ENCODE data around the gene ATL1.
A peak's percentile ranks its signal among the peaks of the same experiment; 100 is the strongest.
"Not testable (repeated sequence)": the region's sequence is repeated elsewhere in the genome, so short reads cannot be mapped to it uniquely, and the experiment has no call there.

ATL1 gene

DNA sequence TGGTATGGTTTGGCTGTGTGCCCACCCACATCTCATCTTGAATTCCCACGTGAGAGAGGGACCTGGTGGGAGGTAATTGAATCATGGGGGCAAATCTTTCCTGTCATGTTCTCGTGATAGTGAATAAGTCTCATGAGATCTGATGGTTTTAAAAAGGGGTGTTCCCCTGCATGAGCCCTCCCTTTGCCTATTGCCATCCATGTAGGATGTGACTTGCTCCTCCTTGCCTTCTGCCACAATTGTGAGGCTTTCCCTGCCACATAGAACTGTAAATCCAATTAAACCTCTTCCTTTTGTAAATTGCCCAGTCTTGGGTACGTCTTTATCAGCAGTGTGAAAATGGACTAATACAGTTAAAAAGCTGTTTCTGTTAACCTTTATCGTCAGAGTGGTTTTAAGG is 21.9 kb upstream of the ATL1 start:
- DNase-seq = not testable (repeated sequence)

DNA sequence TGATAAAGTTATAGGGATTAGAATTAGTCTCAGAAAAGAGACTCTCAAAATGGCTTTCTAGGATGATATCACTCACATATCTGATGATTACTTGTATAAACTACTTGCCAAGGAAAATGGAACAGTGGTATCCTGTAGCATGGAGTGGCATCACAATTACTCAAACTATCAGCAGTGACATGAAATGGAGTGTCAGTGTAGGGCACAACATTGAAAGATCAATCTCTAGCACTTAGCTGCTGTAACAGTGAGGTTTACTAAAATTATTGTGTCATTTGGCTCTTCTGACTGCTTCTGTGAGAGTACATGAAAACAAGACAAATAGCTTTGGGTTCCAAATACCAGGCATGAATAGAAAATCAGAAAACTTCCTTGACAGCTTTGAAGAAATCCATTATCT is 20.9 kb upstream of the ATL1 start:
- DNase-seq = no peak

DNA sequence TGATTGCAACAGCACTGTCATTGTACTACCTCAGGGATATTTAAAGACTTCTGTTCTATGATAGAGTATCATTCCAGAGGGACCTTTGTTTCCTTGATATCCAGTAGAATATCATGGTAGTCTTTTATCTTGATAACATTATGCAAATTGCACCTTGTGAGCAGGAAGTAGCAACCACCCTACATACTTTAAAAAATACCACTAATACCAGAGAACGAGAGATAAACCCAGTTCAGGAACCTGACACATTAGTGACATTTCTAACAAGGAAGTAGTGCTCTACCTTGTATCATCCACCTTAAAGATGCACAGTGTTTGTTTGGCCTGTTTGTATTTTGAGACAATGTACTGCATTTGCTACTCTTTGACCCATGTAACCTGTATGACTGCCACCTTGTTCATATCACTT is 18.8 kb upstream of the ATL1 start:
- DNase-seq = no peak

DNA sequence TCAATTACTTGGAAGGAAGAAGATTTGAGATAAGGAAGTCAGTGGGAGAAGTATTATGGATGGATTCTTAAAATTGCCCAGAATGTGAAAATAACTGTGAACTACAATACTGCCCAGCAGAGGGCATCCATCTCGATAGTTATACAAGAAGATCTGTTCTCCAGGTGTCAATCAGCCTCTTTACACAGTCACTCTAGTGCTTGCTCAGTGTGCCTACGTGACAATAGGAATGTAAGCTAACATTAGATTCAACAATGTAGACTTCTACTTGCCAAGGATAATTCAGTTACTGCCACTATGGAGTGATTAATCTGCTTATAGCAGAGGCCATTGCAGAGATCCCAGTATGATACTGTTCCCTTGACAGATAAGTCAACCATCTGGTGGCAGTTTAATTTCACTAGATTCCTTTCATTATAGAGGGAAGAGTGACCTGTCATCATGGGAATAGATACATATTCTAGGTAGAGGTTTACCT is 17.0 kb upstream of the ATL1 start:
- DNase-seq = peak; percentile 58

DNA sequence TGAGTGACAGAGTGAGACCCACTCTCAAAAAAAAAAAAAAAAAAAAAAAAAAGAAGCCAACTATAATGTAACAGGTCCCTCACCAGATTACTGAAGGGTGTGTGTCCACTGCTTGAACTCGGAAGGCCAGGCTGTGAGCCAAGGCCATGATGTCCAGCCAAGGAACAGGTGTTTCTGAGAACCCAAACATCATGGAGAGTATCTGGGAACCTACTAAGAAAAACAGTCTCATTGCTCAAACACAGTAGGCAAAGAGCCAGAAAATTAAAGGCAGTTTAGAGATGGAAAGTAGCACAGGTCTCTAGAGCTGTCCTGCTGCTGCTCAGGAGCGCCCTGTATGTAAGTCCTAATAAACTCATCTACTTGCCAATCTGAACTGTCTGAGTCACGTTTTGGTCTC is 15.0 kb upstream of the ATL1 start:
- no peak for DNase-seq

DNA sequence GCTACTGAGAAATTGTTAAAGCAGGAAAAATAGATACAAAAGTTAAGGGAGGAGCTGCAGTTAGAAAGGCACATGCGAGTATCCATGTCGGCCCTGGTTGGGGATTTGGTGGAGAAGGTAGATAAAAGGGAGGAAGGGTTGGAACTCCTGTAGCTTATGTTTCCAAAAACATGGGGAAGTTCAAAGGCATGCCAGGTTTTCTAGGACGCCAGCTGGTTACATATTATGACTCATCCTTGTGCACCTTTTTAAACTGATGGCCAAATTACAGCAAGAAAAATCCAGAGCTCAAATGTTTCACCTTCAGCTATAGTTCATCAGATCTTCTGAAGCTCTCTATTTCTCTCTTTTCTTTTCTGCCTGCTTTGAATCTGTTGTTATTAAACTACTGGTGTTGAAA is 14.3 kb upstream of the ATL1 start:
- DNase-seq = no peak

DNA sequence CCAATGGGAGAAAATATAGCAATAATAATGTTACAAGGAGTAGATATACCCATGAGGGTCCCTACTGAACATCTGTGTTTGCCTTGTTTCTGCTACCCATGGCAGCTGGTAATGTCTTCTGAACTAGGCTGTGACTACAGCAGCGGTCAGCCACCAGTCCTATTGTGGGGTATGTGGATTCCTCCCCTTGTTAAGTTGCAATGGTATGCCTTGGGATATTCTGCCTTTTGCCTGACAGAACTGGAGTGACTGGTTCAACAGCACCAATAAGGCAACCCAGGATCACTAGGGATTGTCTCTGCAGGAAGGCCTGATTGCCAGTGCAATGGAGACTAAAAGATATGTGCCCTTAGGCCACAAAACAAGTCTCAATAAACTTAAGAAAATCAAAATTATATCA is 9.7 kb upstream of the ATL1 start:
- DNase-seq = no peak

DNA sequence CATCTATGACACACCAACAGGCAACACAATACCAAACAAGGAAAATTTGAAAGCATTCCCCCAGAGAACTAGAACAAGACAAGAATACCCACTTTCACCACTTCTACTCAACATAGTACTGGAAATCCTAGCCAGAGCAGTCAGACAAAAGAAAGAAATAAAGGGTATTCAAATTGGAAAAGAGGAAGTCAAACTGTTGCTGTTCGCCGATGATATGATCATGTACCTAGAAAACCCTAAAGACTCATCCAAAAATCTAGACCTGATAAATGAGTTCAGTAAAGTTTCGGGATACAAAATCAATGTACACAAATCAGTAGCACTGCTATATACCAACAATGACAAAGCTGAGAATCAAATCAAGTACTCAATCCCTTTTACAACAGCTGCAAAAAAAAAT is 8.1 kb upstream of the ATL1 start:
- DNase-seq = no peak

DNA sequence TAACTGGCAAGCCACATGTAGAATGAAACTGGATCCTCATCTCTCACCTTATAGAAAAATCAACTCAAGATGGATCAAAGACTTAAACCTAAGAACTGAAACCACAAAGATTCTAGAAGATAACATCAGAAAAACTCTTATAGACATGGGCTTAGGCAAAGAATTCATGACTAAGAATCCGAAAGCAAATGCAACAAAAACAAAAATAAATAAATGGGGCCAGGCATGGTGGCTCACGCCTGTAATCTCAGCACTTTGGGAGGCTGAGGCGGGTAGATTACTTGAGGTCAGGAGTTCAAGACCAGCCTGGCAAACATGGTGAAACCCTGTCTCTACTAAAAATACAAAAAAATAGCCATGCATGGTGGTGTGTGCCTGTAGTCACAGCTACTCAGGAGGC is 7.1 kb upstream of the ATL1 start:
- DNase-seq = not testable (repeated sequence)

DNA sequence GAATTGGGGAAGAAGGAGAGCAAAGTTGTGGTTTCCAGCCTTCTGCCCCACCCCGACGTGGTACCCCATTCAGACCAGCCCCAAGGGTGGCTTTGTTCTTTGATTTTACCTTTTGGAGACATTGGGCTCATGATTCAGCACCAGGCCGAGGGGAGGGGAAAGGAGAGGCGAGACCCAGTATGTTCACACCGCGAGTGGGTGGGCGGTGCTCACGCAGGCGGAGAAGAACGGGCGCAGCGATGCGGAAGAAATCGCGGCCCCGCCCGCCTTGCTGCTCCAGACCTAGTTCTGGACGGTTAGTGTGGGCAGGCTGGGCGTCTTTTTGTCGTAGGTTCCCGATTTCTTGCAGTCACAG is 963 bp downstream of the ATL1 start:
- DNase-seq = peak; percentile 56

DNA sequence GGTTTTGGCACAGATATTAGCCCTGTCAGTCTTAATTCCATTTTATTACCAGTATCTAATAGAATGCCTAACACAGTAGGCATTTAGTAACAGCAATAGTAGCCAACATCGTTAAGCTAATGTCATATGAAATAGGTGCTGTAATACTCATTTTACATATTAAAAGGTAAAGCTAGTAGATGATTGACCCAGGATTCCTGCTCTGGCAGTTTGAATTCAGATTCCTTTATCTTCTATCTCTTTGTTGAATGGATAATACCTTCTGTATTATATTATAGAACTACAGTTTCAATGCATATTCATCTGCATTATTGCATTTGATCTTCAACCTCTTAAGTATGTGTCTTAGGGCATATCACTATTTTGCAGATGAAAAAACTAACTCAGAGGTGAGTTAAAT is 2.9 kb downstream of the ATL1 start:
- no peak for DNase-seq

DNA sequence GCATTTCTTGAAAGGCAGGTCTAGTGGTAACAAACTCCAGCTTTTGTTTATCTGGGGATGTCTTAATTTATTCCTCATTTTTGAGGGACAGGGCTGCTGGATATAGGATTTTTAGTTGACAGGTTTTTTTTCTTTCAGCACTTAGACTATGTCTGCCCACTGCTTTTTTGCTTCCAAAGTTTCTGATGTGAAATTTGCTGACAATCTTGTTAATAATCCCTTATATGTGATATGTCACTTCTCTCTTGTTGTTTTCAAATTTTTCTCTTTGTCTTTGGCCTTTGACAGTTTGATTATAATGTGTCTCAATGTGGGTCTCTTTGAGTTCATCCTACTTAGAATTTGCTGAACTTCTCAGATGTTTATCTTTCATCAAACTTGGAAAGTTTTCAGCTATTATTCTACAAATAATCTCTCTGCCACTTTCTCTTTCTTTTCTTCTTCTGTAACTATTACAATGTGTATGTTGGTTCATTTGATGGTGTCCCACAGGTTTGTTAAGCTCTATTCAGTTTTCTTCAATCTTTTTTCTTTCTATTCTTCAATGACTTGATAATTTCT is 9.8 kb downstream of the ATL1 start:
- no peak for DNase-seq

DNA sequence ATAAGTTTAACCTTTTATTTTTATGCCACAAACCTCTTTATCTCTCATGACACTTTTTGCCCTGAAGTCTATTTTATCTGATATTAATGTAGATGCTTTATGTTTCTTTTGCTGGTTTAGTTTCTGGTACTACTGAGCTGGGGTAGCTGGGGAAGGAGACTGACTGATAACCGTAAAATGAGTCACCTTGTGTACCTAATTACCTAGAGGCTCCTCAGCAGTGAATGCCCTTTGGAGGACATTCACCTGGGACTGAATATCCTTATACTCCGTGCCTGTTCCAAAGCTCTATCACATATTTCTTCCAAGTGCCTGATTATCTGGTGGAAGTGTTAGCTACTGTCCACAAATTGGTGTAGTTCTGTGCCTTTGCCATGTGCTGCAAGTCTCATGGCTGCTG is 13.9 kb downstream of the ATL1 start:
- DNase-seq = no peak

DNA sequence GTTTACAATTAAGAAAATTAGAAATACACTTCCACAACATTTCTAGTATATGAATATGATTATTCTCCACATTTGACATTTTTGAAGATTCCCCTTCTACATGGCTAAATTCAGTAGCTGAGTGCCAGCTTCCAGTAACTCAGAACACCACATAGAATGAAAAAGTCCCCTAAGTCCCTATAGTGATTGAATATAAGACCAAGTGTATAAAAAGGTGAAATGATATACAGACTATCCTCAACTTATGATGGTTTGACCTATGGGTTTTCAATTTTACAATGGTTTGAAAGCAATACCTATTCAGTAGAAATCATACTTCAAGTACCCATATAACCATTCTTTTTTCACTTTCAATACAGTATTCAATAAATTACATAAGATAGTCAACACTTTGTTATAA is 15.8 kb downstream of the ATL1 start:
- DNase-seq = no peak

DNA sequence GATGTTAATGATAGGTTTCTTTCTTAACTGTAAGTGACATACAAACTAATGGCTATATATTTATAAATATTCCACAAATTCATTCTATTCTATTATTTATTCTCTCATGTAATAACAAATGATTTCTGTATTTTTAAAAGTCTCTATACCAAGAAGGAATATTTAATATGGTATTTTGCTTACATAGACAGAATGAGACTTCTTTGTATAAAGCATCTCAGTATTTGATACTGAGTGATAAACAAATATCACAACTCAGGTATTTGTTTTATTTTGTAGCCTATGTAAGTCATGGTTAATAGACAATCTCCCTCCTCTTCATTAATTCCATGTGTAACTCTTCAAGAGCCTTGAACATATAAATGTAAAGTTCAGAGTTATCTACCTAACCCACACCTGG is 18.0 kb downstream of the ATL1 start:
- DNase-seq = no peak

DNA sequence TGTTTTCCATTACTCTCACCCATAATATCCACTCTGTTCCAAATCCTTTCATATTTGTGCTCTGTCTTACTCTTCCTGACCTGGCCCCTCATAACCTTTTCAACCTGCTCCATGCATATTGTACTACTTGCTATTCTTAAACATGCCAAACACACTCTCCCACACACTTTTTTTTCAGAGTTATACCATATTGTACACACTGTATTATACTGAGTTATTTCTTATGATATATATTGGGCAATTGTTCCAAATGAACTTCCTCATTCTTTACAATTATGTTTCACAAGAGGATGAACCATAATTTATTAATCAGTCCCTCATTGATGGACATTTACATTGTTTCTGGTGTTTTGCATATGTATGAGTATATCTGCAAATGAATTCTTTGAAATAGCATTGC is 18.5 kb downstream of the ATL1 start:
- no peak for DNase-seq

DNA sequence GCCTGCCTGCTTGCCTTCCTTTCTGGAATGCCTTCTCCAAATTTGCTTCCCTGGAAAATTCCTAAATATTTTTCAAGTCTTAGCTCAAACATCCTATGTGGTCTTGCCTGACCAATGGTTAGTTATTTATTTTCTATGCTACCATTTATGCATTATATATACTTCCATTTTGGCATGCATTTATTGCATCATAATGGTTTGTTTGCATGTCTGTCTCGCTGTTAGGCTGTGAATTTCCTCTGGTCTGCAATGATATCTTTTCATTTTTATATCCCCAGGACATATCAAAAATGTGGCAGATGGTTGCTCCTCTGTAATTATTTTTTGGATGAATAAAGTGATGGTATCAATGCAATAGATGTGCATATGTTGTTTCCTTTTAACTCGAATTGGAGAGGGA is 30.5 kb downstream of the ATL1 start:
- DNase-seq = no peak

DNA sequence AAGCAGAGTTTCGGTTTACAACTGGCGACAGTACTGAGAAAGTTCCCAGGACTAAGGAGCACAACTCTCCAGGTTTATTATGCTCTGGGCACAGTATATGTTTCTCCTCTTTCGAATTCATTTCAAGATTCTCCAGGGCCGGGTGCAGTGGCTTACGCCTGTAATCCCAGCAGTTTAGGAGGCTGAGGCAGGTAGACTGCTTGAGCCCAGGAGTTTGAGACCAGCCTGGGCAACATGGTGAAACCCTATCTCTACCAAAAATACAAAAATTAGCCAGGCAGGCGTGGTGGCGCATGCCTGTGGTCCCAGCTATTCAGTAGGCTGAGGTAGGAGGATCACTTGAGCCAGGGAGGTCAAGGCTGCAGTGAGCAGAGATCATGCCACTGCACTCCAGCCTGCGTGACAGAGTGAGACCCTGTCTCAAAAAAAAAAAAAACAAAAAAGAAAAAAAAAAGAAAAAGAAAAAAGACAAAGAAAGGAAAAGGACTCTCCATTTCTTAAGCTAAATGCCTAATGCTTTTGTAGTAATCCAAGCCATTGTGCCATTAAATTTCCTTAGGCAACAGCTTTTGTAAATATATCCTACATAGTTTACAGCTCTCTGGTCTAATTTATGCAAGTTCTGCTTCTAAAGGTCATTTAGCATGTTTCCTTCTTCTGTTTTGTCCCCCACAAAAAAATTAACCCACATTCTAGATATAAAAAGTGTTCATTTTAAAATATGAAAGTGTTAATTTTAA is 34.8 kb downstream of the ATL1 start:
- no peak for DNase-seq

DNA sequence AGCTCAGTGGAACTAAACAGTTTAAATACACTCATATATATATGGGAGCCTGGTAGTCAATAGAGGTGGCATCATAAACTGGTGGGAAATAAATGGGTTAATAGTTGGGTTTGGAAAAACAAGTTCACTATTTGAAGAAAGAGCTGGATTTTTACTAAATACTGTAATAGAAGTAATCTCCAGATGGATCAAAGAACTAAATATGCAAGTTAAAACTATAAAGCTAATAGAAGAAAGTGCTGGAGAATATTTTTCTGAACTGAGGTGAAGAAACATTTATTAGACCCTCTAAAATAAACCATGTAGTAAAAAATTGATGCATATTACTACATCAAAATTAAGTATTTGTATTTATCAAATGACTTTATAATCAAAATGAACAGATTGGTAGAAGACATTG is 38.8 kb downstream of the ATL1 start:
- no peak for DNase-seq

DNA sequence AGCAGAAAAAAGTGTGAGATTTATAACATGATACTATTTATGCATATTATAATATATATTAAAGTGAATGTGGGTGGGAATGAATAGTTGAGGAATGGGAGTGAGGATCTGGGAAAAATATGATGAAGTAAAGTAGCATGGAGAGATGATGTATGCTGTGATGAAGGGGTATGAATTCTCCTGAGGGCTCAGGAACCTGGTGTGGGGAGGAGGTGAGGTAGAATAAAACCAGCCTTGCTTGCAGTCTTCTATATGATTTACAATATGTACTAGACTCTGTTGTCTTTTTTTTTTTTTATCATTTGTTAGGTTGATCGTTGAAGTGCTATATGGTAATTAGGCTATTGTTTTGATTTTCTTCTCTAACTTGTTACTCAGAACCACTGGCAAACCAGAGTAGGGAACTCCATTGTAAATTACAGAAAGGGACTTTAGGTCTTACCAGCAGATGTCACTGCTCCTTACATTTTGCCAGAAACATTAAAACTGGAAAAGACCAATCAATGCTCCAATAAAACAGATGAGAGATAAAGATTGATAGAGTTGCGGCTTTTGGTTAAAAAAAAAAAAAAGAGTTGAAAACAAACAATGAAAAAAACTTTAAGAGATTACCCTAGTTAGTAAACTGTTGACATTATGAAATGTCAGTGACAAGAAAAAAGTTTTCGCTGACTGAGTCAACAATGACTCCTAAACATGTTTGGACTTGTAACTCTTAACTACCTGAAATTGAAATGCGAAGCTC is 39.9 kb downstream of the ATL1 start:
- peak; percentile 43 for DNase-seq

DNA sequence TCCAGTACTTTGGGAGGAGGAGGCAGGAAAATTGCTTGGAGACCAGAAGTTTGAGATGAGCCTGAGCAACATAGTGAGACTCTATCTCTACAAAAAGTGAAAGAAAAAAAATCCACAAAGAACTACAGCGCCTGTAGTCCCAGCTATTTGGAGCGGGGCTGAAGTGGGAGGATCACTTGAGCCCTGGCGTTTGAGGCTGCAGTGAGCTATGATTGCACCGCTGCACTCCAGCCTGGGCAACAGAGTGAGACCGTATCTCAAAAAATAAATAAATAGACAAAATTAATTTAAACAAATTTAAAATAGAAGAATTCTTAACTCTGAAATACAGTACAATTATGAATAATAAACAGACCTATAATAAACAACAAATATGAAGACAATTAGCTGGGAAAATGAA is 40.9 kb downstream of the ATL1 start:
- DNase-seq = no peak

DNA sequence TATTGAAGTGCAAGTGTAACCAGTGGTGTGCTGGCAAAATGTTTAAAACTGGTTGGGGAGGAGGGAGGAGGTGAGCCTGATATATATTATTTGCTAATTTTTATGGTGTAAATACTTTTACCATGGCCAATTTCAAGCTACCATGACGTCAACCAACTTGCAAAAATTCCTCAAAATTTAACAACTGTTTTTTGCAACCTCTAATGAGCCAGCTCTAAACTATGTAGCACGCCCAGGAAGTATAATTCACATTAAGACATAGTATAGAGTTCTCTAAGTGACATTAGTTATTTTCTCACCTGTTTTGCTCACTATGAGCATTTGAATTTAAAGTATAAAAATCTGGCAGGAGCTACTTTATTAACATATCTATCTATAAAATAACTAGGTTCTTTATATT is 41.4 kb downstream of the ATL1 start:
- DNase-seq = peak; percentile 11

DNA sequence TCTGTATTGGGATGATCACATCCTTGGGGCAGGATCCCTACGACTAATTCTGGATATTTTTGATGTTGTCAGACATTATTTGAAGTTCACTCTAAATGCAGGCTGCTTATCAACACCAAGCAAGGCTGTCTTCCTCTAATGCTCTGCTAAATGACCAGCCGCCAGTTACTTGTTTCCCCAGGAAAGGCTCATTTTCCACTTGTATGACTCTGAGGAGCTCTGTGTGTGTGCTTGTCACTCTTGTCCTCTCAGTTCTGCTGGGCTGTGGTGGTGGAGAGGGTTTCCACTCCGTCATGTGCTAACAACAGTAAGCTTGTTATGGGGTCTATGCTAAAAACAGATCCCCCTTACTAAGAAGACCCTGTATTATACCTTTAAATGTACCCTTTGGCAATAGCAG is 42.1 kb downstream of the ATL1 start:
- DNase-seq = no peak

DNA sequence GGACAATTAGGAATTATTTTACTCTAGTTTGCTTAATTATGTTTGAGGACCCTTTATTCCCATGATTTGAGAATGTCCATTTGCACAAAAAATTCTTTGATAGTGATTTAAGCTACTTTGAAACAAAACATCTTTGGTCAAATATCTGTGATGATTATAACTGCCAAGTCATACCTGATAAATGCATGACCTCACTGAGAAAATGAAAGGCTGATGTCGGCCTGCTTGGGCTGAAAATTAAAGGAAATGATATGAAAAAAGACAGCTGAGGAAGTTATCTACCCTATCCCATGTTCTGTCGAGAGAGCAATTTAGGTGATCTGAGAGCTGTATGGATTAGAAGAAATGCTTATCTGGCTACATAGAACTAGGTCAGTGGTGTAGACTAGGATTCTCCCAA is 43.6 kb downstream of the ATL1 start:
- DNase-seq = peak; percentile 10

DNA sequence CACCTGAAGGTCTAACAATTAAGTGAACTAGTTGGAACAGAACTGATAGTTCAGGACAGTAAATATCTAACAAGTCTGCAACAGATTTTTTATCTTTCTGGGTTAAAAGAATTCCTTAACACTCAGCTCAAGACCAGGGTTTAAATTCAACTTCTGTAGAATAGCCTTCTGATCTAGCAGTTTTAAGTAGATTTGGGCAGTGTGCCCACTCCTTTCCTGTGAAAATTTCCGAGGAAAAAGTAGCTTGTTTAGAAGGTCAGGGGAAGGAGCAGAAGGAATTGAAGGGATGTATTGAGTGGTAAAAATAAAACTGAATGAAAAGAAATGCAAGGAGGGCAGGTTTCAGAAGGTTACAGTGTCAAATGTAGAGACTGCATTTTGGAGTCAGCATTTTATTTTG is 45.8 kb downstream of the ATL1 start:
- DNase-seq = peak; percentile 31
